Forelimb muscle (tissue), 1 donor: Measurements from ENCODE around the gene CTNNAL1. TPM values are rescaled to one million over a fixed set of nuclear protein-coding genes. Genes with fewer than 3 reads are reported as not detected.

Experiments
- polyA plus RNA-seq: library from polyadenylated mRNA; unstranded; fragments of 120-200 nt; gene quantifications from one replicate; pipeline ENCODE4 v1.2.1, GENCODE V29; 2013; ENCODE audit not compliant: insufficient read length

The CTNNAL1 gene
- polyA plus RNA-seq, 1 donor = 28.6 TPM

Other genes starting within 250 kb of the CTNNAL1 start
- gene ACTL7B, start 157.5 kb downstream of the CTNNAL1 start, polyA plus RNA-seq = not detected
- gene ACTL7A, start 151.2 kb downstream of the CTNNAL1 start, polyA plus RNA-seq = not detected
- gene ELP1, start 79.4 kb downstream of the CTNNAL1 start, polyA plus RNA-seq = 32.7 TPM
- gene ABITRAM, start 79.1 kb downstream of the CTNNAL1 start, polyA plus RNA-seq = 13.7 TPM
- 45.4 TPM for gene TMEM245, start 106.4 kb upstream of the CTNNAL1 start, polyA plus RNA-seq
- 1.4 TPM for gene FRRS1L, start 153.8 kb upstream of the CTNNAL1 start, polyA plus RNA-seq